Suprapubic skin (tissue), 3 donors: ENCODE measurements around the gene DMTF1.

Source experiments
- POLR2A ChIP-seq, 2 donors: fragments of 450-650 bp; IDR thresholded peaks; one replicate each; pipeline ENCODE4 v1.6.1; 2017; ENCODE audit warnings: antibody characterized with exemption in 2 of 2, mild to moderate bottlenecking in 2 of 2, moderate library complexity in 2 of 2
- TF ChIP-seq, protein P1 (sequence below), 2 donors: fragments of 200-600 bp in 1 of 2; fragments of 450-650 bp in 1 of 2; sonication (generic) in 1 of 2; IDR thresholded peaks; one replicate each; pipeline ENCODE4 v1.5.1; 2016 to 2019; ENCODE audit warnings: antibody characterized with exemption in 2 of 2, mild to moderate bottlenecking in 1 of 2, moderate library complexity in 1 of 2

DNA sequence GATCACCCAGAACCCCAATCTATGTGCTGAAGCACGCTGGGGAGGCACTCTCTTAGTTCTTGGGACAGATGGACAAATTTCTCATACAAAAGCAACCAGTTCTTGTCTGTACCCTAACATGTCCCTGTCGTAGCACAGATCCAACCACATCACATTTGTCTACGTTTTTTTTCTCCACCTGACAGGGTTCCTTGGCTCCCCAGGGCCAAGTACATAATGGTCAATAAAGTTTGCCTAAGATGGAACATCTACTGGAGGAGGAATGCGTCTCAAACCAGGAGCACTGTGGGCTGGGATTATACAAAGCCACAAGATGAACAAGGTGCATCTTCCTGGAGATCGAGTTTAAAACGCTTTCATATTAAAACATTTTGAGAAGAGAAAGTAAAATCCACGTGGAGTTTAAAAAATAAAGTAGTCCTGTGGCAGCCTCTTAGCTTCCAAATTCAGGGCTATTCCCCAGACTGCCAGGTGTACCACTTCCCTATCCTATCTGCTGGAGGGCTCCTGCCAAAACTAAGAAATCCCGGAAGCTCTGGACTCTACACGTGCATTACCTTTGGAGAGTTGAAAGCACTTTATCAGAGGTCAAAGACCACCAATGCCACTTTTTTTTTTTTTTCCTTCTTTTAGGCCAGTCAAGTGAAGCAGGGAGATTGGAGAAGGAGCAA, 65.9 kb downstream of the DMTF1 start:
- TF ChIP-seq POLR2A (IDR thresholded peaks at IDR 0.05), result no peak
- TF ChIP-seq, protein P1, sequence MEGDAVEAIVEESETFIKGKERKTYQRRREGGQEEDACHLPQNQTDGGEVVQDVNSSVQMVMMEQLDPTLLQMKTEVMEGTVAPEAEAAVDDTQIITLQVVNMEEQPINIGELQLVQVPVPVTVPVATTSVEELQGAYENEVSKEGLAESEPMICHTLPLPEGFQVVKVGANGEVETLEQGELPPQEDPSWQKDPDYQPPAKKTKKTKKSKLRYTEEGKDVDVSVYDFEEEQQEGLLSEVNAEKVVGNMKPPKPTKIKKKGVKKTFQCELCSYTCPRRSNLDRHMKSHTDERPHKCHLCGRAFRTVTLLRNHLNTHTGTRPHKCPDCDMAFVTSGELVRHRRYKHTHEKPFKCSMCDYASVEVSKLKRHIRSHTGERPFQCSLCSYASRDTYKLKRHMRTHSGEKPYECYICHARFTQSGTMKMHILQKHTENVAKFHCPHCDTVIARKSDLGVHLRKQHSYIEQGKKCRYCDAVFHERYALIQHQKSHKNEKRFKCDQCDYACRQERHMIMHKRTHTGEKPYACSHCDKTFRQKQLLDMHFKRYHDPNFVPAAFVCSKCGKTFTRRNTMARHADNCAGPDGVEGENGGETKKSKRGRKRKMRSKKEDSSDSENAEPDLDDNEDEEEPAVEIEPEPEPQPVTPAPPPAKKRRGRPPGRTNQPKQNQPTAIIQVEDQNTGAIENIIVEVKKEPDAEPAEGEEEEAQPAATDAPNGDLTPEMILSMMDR (IDR thresholded peaks at IDR 0.05), result no peak
